ENCODE data around the gene FYN. TPM values are rescaled to one million over a fixed set of nuclear protein-coding genes. Genes with fewer than 3 reads are reported as not detected.
A peak's percentile ranks its signal among the peaks of the same experiment; 100 is the strongest.

The FYN gene
- total and polyA plus RNA-seq, 2 of the 4 experiments (the other 2 are of a cell fraction): 30.8 to 36.4 TPM

GRCh38 chr6:111745636-111746035 lies 127.6 kb downstream of the FYN start:
- ChIA-PET POLR2A (ENCODE audit: unreplicated experiment) (no interaction called here), CTCF (no interaction called here)
- intact Hi-C loops (cut with micrococcal nuclease): no loop called here
- in situ Hi-C loops (cut with MboI; ENCODE audit: low sequenced_read_pairs): no loop called here
- Histone ChIP-seq H3K27ac (ENCODE audit: insufficient read depth, low read length) (no peak overlapping the region), H3K23ac (ENCODE audit: low read depth, low read length) (no peak overlapping the region), H3K18ac (ENCODE audit: low read depth, low read length) (no peak overlapping the region), H2BK5ac (ENCODE audit: low read depth, low read length, poor library complexity, severe bottlenecking) (no peak overlapping the region), H3K14ac (replicated peaks; ENCODE audit: low read depth, low read length) (no peak overlapping the region), H2AK5ac (ENCODE audit: low read depth, low read length) (no peak overlapping the region), H2AK9ac (replicated peaks; ENCODE audit: low read depth, low read length, poor library complexity) (no peak overlapping the region), H4K5ac (ENCODE audit: low read depth, low read length) (no peak overlapping the region), H2BK20ac (ENCODE audit: low read depth, low read length) (no peak overlapping the region), H3K56ac (ENCODE audit: extremely low read depth, insufficient read depth, low read length) (no peak overlapping the region), H4K8ac (ENCODE audit: low read depth in 2 of 2, low read length in 2 of 2) (no peak overlapping the region), H2BK15ac (ENCODE audit: low read depth, low read length) (no peak overlapping the region), H3K9ac (ENCODE audit: low read depth, low read length) (no peak overlapping the region), H4K91ac (ENCODE audit: insufficient read depth, low read depth, low read length) (no peak overlapping the region), H3K36me3 (ENCODE audit: control insufficient read depth, insufficient read depth, low read length) (no peaks in the 10 kb centered on the region), H3K4me3 (ENCODE audit: insufficient read depth, low read depth, low read length) (no peak overlapping the region), H3K9me1 (ENCODE audit: insufficient read depth, low read length) (peaks cover 7% of the 10 kb centered on the region), H3K4me2 (ENCODE audit: low read depth, low read length) (no peak overlapping the region), H3K4me1 (ENCODE audit: control insufficient read depth, insufficient read depth, low read length) (peaks cover 2% of the 10 kb centered on the region; the same call in 1 of the 2 replicates), H2AFZ (replicated peaks; ENCODE audit: low read length, poor library complexity) (no peak overlapping the region), H3K9me3 (ENCODE audit: control insufficient read depth, insufficient read depth, low read length) (no peaks in the 10 kb centered on the region), H3K79me1 (ENCODE audit: low read depth in 1 of 2, low read length in 2 of 2) (peaks cover 9 to 13% of the 10 kb centered on the region in 2 experiments; a peak in 3 of 4 replicates), H2BK120ac (ENCODE audit: low read depth, low read length) (no peak overlapping the region), H4K20me1 (ENCODE audit: insufficient read depth, low read length) (no peaks in the 10 kb centered on the region), H3K4ac (ENCODE audit: low read depth, low read length) (no peak overlapping the region), H3K27me3 (ENCODE audit: control insufficient read depth, insufficient read depth, low read length) (no peaks in the 10 kb centered on the region)
- no CpG with 5 or more reads among the region's 1 CpG for WGBS, 2 experiments (ENCODE audit: extremely low coverage in 2 of 2, insufficient read length in 1 of 2)
- dilution Hi-C loops (cut with HindIII; ENCODE audit: low sequenced_read_pairs, unreplicated experiment): no loop called here
- ATAC-seq (ENCODE audit: low read depth): no peak
- no TSS peak for BruUV-seq (replicated peaks)
- TF ChIP-seq CEBPB (IDR thresholded peaks at IDR 0.05; ENCODE audit: low read depth, low read length) (peak; percentile 9; the same call in 1 of the 2 replicates), MAFK (IDR thresholded peaks at IDR 0.05; ENCODE audit: low read depth, low read length) (no peak), CTCF (conservative IDR thresholded peaks at IDR 0.05; ENCODE audit: low read depth, low read length) (no peak)
- no peak for DNase-seq

All from IMR-90 (cell line).